ENCODE results near the gene SH3BP1.

DNA sequence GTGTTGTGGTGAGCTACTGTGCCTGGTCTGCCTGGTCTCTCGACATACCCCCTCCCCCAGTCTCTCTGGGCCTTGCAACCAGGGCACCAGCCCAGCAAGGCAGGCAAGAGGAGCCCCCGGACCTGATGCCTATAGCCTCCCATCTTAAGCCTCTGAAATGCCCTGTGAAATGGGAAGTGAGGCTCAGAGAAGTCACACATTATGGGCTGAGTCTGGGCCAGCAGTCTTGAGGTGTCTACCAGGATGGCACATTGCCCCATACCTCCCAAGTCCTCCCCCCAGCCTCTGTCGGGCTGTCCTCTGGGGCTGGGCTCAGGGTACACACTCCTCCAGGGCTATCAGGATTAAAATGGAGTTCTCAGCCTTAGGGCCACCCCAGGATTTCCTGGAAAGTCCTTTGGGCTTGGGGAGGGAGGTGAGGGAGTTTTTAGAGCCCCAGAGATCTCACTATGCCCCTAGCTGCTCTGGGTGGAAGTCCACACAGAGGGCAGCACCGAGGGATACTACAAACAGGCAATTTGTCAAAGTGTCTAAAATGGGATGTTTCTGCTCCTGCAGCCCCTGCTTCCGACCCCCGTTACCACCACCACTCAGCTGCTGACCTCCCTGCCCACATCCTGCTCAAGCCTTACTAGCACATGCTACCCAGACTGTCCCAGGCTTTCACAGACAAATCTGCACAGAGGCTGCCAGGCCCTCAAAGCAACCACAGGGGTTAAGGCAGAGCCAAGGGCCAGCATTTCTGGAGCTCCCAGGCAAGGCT, 3.1 kb upstream of the SH3BP1 start:
- TF ChIP-seq, protein P1, sequence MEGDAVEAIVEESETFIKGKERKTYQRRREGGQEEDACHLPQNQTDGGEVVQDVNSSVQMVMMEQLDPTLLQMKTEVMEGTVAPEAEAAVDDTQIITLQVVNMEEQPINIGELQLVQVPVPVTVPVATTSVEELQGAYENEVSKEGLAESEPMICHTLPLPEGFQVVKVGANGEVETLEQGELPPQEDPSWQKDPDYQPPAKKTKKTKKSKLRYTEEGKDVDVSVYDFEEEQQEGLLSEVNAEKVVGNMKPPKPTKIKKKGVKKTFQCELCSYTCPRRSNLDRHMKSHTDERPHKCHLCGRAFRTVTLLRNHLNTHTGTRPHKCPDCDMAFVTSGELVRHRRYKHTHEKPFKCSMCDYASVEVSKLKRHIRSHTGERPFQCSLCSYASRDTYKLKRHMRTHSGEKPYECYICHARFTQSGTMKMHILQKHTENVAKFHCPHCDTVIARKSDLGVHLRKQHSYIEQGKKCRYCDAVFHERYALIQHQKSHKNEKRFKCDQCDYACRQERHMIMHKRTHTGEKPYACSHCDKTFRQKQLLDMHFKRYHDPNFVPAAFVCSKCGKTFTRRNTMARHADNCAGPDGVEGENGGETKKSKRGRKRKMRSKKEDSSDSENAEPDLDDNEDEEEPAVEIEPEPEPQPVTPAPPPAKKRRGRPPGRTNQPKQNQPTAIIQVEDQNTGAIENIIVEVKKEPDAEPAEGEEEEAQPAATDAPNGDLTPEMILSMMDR (conservative IDR thresholded peaks at IDR 0.05): no peak; the same call in 1 of the 2 replicates
- TF ChIP-seq EZH2 (IDR thresholded peaks at IDR 0.05; ENCODE audit: low read depth): no peak

Measured in PC-9 (cell line).